Stimulated activated CD4-positive, alpha-beta T cell treated with anti-CD3 and anti-CD28 coated beads, Interleukin-12 subunit alpha, Interleukin-12 subunit beta, amount 100 ng/mL, for 24 hours (primary cell): ENCODE data around the gene BOC.

Experiments
- DNase-seq, 2 experiments: peaks; one replicate each; pipeline ENCODE4 v3.0.0-alpha.2; 2020; ENCODE audit warnings: low read depth in 2 of 2

Gene BOC

DNA sequence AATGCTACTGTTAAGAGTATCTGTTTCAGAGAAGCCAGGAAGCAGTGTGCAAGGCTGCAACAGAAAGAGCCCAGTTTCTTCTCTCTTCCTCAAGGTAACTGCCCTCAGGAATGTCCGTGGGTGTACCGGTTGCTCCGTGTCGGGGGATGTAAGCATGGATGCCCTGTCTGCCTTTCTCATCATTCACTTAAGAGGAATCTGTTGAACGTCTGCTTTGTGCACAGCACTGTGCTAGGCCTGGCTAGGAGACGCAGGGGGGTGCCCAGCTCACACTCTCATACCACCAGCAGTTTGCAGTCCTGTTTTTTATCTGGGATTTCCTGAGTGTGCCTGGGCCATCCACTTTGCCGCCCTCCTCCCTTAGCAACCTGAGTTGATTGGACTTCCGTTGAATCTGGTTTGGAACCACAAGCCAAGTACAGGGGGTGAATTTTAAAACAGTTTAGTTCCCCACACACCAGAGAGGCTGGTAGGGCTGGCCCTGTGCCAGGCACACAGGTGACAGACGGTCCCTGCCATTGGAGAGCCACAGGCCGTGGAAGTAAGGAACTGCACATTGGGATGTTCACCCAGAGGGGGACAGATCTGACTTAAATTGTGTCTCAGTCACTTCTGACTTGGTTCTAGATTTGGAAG, 11.2 kb downstream of the BOC start:
- DNase-seq = no peak

DNA sequence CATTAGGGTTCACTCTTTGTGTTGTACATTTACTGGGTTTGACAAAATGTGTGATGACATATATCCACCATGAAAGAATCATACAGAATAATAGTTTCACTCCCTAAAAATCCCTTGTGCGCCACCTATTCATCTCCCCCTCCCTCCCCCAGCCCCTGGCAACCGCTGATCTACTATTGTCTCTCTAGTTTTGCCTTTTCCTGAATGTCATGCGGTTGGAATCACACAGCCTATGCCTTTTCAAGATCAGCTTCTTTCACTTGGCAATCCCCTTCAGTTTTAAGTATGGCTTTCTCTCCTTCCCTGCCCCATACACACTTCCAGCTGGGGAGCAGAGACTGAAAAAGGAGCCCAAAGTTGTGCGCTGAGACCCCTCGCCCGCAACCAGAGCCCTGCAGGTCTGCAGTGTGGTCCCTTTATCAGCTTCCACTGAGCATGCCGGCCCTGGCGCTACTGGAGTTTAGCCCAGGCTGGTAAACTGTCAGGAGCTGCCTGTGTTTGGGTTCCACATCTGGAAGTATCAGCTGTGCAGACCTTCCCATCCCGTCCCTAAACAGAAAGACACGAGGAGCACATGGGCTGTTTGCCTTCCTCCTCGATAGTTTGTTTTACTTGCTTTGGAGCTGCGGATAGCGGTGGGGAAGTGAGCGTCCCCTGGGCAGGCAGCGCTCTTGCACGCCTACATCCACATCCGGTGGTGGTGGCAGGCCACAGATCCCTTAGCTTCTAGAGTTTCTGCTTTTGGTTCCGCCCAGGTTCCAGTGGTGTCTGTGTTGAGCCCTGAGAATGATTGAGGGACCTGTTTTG, 12.3 kb downstream of the BOC start:
- no peak for DNase-seq

DNA sequence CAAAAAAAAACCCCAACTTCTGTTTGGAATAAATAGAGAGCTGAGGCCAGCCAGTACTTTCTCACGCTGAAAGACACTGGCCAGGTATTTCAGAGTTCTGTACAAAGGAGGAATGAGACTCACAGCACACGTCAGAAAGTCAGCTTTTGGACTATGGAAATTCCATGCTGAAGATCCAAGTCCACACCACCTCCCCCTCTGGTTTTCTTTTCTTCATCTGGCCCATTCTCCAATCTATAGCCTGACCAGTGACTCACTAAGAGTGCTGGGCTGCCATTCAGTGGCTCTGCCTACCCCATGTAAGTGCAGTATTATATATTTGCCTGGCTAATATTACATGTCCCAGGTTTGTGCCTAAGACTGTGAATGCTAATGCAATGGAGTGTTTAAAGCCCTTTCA, 13.9 kb downstream of the BOC start:
- DNase-seq = no peak

DNA sequence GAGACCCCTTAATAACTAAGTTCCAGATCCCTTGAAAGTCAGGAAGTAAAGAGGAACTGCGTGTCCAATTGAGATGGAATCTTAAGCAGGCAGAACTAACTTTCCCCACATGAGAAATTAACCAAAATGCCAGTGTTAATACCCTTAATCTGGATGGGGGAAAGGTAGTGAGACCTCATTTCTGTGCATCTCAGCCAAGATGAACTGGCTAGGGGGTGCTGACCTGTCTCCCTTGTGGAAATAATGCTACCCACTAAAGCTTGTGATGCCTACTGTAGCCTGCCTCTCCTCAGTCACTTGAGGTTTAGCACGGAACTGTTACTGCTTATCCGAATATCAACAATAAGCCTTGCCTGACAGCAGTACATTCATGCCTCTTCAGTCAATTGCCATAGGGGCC, 15.1 kb downstream of the BOC start:
- DNase-seq = no peak

DNA sequence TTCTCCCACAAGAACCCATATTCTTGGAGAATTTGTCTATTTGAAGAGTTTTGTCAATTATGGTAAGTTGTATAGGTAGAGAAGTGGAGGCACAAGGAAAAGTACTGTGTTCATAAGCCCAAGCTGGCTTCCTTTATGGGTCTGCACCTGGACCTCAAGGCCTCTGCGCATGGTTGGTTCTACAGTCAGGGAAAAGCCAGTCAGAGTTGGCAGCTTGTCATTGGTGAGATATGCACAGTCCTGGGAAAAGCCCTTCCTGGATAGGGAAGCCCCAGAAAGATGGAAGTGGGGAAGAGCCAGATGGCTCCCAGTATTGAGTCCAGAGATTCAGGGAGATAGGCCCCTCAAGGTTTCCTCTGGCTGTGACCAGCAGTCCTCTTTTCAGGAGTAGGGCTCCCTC, 15.8 kb downstream of the BOC start:
- DNase-seq = no peak

DNA sequence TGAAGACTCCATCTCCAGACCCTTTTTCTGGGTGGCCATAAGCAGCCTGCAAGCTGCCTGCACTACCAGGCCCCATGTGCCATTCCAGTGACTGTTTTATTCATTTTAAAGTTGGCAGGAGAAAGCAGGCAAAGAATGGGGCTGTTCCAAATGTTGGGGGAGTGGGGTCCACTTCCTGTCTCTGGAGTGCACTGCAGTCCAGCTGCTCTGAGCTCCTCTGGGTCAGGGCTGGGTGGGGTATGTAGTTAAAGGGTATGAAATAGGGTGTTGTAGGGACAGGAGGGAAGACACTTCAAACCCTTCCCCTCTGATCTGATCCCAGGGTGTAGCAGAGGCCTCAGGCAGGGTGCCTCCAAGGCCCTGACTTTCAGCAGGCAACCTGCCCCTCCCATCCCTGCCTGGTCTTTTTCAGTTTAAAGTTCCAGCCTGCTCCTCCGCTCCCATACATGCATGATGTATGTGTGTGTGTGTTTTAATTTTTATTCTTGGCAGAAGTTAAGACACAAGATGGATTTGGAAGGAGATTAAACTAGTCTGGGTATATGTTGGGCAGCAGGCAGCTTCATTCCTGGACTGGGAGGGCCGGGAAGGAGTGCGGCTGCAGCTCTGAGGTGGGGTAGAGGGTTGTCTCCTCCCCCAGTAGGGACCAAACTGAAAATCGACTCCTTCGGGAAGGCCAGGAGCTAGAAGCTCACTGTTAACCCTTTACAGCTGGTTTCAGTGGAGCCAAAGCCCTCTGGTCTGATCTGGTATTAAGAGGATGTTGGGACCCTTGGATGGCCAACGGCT, 17.3 kb downstream of the BOC start:
- DNase-seq = no peak

DNA sequence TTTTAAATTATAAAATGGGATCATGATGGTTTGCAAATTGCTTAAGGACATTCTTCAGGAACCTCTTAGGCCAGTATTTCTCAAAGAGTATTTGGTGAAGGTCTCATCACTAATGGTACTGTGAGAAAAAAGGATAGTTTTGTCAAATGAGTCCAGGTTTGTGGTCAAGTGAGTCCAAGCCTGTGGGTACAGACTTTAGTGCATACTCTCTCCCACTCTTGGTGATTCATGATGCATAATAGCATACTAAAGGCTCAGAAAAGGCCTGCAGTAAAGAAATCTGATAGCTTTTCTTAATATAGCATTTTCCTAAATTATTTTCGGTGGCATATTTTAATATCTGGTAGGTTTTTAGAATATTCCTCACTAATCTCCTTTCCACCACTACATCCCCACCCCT, 20.0 kb downstream of the BOC start:
- no peak for DNase-seq

DNA sequence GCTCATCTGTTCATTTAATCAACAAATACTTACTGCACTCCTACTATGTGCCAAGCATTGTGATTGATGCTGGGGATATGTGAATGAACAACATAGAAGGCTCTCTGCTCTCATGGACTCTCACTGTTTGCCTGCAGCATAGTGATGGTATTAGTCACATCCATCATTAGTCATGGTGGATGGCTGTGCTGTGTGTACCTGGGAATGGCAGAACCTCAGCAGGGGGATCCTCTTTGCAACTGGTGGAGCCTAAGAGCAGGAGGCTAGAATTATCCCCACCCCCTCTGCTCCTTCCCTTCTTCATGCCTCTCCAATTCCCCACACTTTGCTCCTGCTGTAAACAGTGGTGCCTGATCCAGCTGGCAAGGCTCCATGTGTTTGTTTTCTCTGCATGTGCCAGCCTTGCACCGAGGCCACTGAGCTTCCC, 20.5 kb downstream of the BOC start:
- no peak for DNase-seq

DNA sequence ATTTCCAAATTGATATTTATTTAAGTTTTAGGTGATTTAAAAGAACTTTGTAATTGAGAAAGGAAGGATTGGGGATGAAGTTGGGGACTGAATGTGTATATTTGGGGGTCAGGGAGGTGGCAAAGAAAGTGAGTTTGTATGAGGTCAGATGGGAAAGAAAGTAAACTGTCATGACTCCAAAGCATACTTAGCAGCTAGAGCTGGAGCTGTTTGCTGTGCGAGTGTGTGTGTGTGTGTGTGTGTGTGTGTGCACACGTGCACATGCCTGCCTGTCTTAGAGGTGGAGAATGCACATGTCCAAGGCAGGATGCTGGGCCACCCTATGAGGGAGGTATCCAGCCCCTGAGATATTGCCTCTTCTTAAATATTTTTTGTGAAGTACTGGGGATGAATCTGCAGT, 21.0 kb downstream of the BOC start:
- no peak for DNase-seq

DNA sequence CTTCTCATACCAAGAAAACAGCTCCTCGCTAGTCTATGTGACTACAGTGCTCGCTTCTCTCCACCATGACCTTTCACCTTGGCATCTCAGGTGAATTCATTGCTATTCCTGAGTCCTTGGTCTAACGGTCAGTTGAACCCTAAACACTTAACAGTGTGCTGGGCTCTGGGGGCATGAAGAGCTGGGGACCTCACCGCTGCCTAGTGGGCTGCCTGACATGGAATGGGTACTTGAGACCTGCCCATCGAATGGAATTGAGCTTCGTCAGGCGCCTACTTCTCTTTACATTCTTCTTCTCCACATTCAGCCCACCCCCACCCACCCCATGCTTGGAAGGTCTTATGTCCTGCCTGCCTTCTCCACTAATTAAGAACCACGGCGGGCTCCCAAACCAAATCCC, 22.1 kb downstream of the BOC start:
- no peak for DNase-seq

DNA sequence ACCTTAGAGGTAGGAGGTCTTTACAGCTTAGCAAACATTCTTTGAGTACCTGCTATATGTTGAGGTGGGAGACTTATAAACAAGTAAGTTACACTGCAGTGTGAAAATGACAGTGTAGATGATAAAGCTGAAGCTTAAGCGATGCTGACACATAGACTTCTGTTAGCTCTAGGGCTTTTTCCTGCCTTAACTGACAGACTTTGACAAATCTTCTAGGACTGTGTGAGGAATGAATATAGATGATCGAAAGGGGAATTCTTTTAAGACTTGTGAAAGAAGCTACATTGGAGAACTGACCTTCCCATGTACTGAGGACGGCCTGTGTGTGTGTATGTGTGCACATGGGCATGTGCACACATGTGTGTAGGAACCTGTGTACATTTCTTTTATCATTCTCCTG, 22.7 kb downstream of the BOC start:
- no peak for DNase-seq

DNA sequence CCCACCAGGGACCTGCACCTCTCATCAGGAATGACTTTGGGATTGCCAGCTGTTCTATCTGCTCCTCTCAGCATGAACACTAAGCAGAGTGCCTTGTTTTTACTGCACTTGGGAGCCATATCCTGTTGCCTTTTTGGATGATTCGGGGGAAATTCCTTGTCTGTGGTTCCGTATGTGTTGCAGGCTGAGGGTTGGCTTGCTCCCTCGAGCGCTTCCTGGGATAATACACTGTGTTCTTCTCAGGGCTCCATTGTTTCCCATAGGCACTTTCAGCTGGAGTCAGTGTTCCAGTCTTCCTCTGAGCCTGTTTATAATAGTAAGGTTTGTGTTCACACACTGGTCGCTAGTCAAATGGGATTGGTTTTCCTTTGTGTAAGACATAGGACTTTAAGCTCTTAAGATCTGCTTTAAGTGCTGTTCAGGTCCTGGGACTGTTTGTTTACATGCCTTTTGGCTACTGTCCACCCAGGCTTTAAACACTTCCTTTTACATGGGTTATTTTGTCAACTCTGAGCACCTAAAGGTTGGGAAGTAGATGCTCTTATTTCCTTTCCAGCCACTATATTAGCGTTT, 23.4 kb downstream of the BOC start:
- DNase-seq = no peak

DNA sequence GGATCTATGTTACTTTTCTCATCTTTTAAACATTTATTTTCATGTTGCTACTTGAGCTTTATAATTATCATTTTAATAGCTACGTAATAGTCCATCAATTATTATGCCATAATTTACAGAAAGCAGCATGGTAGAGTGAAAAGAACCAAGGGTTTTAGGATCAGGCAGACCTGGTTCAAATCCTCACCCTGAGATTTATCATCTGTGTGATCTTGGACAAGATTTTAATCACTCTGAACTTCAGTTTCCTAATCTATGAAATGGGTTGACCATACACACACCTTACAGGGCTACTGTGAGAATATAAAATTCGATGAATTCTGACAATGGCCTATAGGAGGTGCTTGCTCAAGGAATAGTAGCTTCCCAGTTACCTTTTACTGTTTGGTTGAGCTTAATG, 27.1 kb downstream of the BOC start:
- DNase-seq = no peak

DNA sequence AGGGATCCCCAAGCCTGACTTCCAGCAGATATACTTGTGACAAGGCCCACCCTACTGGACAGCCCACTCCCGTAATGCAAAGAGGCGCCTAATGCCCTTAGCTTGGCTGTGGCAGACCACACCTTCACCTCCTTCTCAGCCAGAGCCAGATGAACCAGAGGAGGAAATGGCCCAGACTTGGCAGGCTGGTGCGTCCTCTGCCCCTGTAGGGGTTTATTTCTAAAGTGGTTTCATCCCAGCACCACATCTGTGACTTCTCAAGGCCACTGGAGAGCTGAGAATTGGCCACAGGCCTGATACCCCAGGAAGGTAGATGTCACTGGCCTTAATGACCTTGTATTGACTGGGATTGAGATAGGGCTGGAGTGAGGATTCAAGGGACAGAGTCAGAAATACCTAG, 29.5 kb downstream of the BOC start:
- no peak for DNase-seq

DNA sequence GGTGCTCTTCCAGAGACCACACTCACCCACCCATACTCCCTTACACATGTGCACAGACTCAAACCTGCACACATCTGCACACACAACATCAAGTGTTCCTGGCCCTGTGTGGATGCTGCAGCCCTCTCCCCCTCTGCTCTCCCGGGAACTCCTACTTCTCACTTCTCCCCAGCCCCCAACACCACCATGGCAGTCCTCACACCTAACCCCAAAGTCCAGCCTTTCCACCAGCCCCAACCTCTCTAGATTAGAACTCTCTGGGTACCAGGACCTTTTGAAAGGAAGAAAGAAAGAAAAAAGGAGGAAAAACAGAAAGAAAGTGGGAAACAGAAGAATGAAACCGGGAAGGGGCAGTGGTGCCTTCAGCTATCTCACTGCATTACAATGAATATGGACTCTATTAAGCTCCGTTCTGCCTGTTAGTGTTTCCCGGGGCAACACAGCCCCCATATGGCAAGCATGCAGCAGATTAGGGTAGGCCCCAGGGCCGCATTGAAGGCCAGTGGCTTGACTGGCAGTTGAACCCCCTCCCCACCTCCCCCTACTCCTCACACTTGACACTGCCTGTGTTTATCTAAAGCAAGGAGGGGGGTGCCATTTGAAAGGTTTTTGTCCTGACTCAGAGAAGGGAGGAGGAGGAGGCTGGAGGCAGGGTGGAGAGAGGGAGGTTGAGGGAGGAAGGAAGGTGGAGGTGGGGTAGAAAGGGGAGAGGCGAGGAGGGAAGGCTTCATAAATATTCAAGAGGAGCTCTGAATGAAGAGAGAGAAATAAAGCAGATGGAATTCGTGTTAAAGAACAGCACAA, 30.1 kb downstream of the BOC start:
- no peak for DNase-seq

DNA sequence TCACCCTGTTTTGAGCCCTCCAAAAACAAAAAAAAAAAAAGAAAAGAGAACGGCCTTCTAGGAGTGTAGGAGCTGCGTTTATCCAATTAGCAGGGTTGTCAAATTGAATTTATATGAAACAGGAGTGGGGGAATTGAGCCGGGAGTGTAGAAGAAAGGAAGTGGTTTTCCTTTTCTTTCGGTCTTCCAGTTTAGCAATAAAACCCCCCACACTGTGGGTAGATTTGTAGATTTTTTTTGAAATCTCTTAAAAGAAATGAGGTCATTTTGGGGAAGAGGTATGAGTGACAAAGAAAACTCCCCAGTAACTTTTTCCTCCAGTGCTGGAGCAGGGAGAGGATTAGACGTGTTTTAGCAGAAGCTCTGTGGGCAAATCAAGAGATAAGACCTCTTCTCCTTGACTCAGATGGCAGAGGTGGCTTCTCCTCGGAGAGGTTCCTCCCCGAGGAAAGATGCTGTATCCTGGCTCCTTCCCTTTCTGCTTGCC, 30.8 kb downstream of the BOC start:
- DNase-seq = no peak

DNA sequence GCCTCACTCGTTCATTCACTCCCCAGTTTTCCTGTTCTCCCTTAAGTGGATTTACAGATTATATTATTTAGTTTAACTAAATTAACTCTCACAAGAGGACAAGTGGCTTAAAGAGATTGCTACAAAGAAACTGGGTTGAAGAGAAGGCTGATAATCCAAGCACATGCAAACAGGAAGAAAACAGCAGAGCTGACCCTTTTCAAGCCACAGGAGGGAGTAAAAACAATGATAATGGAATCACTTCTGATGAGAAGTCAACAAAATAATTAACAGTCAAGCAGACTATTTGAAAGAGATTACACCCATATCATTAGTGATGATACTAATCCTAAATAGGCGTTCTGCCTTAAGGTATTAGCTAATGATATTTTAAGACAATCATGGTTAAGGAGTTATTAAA, 31.7 kb downstream of the BOC start:
- no peak for DNase-seq

DNA sequence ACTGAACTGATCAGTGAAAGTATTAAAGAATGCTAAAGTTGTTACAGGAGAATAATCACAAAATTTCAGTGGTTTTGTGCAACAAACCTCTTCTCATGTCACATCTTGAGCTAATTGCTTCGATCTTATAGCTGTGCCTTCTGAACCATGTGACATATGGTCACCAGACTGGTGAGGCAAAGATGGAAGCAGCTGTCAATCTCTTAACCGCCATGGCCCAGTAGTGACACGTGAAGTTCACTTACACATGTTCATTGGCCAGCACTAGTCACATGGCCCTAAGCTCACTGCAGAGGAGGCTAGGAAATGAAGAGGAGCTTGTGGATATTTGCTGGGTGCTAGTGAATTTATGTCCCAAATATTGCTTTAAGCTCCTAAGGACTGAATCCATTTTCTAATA, 32.5 kb downstream of the BOC start:
- DNase-seq = no peak

DNA sequence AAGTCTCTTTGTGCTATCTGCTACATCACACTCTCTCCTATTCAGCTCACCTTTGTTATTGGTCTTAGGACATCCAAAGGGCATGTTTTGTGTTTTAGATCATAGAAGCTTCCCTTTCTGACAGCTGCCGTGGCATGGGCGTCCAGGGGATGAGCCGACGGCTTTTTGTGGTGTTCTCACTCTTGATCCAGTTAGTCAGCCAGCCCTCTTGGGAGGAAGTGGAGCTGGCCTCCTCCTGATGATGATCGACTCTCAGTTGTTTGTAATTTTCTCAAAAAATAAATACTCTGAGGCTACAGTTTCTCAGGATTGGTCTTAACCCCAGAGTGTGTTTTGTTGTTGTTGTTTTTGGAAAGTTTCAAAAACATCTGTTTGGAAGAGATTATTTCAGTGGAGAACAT, 34.4 kb downstream of the BOC start:
- no peak for DNase-seq

DNA sequence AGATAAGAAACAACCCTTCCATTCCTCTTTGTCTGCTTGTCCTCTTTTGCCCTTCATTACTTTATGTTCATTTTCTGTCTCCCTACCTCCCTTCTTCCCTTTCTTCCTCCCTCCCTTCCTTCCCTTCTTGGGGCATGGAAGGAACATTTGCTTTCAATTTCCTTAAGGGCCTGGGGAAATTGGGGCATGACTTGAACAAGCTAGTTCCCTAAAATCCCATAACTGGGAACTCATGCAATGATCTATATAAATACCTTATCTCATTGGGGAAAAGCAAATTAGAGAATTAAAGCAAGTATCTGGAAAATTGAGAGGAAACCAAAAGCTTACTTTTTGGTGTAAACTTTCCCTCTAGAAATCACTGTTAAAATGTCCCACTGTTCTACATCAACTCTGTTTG, 35.7 kb downstream of the BOC start:
- DNase-seq = no peak

DNA sequence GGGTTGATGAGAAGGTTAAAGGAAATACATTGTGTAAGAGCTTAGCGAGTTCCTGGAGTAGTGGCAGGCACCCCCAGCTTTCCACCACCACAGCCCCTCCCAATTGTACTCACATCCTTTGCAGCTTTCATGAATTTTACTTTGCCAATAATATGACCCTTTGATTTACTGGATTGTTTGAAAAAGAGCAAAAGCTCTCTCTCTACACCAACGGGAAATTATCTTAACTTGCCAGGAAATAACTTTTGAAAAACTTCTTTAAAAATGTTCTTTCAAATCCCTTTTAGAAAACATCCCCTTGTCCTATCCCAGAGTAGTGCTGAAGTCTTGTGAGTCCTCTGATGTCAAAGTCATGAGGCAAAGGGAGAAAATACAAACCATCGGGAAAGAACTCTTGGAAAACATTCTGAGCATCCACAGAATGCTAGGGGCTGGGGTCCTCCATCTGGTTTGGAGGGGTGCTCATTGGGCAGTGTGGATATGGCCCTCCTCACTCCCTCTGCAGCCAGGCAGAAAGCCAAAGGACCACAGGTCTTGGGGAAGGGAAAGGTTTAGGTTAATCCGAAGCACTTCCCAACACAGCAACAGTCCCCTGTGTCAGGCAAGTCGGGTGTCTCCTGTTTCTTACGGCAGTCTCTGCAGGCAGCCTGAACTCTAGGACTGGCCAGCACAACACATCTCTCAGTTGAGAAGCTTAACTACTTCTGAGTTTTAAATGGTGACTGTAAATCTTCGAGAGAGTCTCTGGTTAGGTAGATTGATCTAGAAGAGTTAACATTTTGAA, 36.5 kb downstream of the BOC start:
- no peak for DNase-seq
